HepG2 (cell line): Measurements from ENCODE around the gene LOXL3. TPM values are rescaled to one million over a fixed set of nuclear protein-coding genes. Genes with fewer than 3 reads are reported as not detected.

ENCODE experiments used
- ATRX ChIP-seq: sonication (generic); formaldehyde crosslinking; IDR thresholded peaks from 2 replicates; pipeline ENCODE4 v1.4.0; 2020; ENCODE audit warnings: missing genetic modification reagents, borderline replicate concordance
- FOXC1 ChIP-seq: sonication (generic); formaldehyde crosslinking; IDR thresholded peaks from 2 replicates; pipeline ENCODE4 v1.8.0; 2022; ENCODE audit warnings: mild to moderate bottlenecking, missing genetic modification reagents, borderline replicate concordance
- HNRNPK ChIP-seq: fragments of 200-400 bp; formaldehyde crosslinking; IDR thresholded peaks from 2 replicates; pipeline ENCODE4 v1.6.1; 2018; ENCODE audit warnings: low read length, low read depth, moderate library complexity, mild to moderate bottlenecking; ENCODE audit not compliant: poor library complexity, severe bottlenecking
- NPAS2 ChIP-seq: sonication (generic); formaldehyde crosslinking; IDR thresholded peaks from 2 replicates; pipeline ENCODE4 v1.8.0; 2022; ENCODE audit warnings: mild to moderate bottlenecking, missing genetic modification reagents, borderline replicate concordance
- NRL ChIP-seq: sonication (generic); formaldehyde crosslinking; IDR thresholded peaks from 2 replicates; pipeline ENCODE4 v1.5.0; 2020; ENCODE audit warnings: missing genetic modification reagents, mild to moderate bottlenecking, moderate library complexity, borderline replicate concordance
- RFX3 ChIP-seq: IDR thresholded peaks from 2 replicates; pipeline ENCODE4 v1.6.1; 2016; ENCODE audit warnings: missing biosample characterization, missing genetic modification reagents
- SETDB1 ChIP-seq: sonication (generic); formaldehyde crosslinking; IDR thresholded peaks from 2 replicates; pipeline ENCODE4 v1.5.1; 2020; ENCODE audit warnings: missing genetic modification reagents, mild to moderate bottlenecking, borderline replicate concordance
- SMARCE1 ChIP-seq: fragments of 450-650 bp; IDR thresholded peaks from 2 replicates; pipeline ENCODE4 v1.6.1; 2017; ENCODE audit warnings: borderline replicate concordance
- SMC3 ChIP-seq: IDR thresholded peaks from 2 replicates; pipeline ENCODE4 v1.6.1; 2011; ENCODE audit warnings: low read length, improper control_type of control experiment
- SP1 ChIP-seq, 2 experiments: fragments of 450-650 bp in 1 of 2; sonication (generic) in 1 of 2; formaldehyde crosslinking in 1 of 2; IDR thresholded peaks; 2 replicates each; pipeline versions ENCODE4 v1.4.0 to v1.6.1; 2016 to 2020; ENCODE audit warnings: missing genetic modification reagents in 1 of 2
- TBP ChIP-seq: sonication (generic); formaldehyde crosslinking; IDR thresholded peaks from 2 replicates; pipeline ENCODE4 v1.5.0; 2020; ENCODE audit warnings: missing genetic modification reagents
- polyA plus RNA-seq, 8 experiments: library from polyadenylated mRNA; depleted of rRNA in 3 of 8; stranded (reverse) in 7 of 8; unstranded in 1 of 8; fragments of >200 nt; fragmentation: Illumina TruSeq in 4 of 8; extraction: Trizol in 4 of 8; gene quantifications; 2 replicates each; pipeline versions ENCODE4 v1.2.1 to v1.2.3, GENCODE V29; 2011 to 2016; ENCODE audit warnings: low read depth in 4 of 8, missing spikeins in 1 of 8, mixed read lengths in 1 of 8; ENCODE audit not compliant: insufficient read depth in 1 of 8
- total RNA-seq, 5 experiments: library from RNA; depleted of rRNA; stranded (reverse); fragments of >200 nt; fragmentation: Illumina TruSeq; extraction: Trizol; gene quantifications; 2 replicates each; pipeline ENCODE4 v1.2.3, GENCODE V29; 2016; ENCODE audit warnings: low read depth in 1 of 5
- TF ChIP-seq, protein P1 (sequence below): IDR thresholded peaks from 2 replicates; pipeline ENCODE4 v1.6.1; 2016
- TF ChIP-seq, protein P2 (sequence below): sonication (generic); formaldehyde crosslinking; IDR thresholded peaks from 2 replicates; pipeline ENCODE4 v1.5.0; 2020; ENCODE audit warnings: missing genetic modification reagents
- TF ChIP-seq, protein P3 (sequence below): sonication (generic); formaldehyde crosslinking; IDR thresholded peaks from 2 replicates; pipeline ENCODE4 v1.5.0; 2020; ENCODE audit warnings: missing genetic modification reagents, mild to moderate bottlenecking, borderline replicate concordance
- TF ChIP-seq, protein P4 (sequence below): sonication (generic); formaldehyde crosslinking; IDR thresholded peaks from 2 replicates; pipeline ENCODE4 v1.8.0; 2022; ENCODE audit warnings: mild to moderate bottlenecking, missing genetic modification reagents; ENCODE audit not compliant: insufficient replicate concordance
- TF ChIP-seq, protein P5 (sequence below): sonication (generic); formaldehyde crosslinking; IDR thresholded peaks from 2 replicates; pipeline ENCODE4 v1.4.0; 2020; ENCODE audit warnings: missing genetic modification reagents
- TF ChIP-seq, protein P6 (sequence below): sonication (generic); formaldehyde crosslinking; IDR thresholded peaks from 2 replicates; pipeline ENCODE4 v1.4.0; 2020; ENCODE audit warnings: missing genetic modification reagents
- TF ChIP-seq, protein P7 (sequence below): sonication (generic); formaldehyde crosslinking; IDR thresholded peaks from 2 replicates; pipeline ENCODE4 v1.5.0; 2020; ENCODE audit warnings: mild to moderate bottlenecking, low read depth, missing genetic modification reagents, borderline replicate concordance

Gene LOXL3
- total and polyA plus RNA-seq, 2 of the 13 experiments (the other 11 are each of a cell fraction or from before 2014, with no cell fraction given) = 0.55 to 6.5 TPM

DNA sequence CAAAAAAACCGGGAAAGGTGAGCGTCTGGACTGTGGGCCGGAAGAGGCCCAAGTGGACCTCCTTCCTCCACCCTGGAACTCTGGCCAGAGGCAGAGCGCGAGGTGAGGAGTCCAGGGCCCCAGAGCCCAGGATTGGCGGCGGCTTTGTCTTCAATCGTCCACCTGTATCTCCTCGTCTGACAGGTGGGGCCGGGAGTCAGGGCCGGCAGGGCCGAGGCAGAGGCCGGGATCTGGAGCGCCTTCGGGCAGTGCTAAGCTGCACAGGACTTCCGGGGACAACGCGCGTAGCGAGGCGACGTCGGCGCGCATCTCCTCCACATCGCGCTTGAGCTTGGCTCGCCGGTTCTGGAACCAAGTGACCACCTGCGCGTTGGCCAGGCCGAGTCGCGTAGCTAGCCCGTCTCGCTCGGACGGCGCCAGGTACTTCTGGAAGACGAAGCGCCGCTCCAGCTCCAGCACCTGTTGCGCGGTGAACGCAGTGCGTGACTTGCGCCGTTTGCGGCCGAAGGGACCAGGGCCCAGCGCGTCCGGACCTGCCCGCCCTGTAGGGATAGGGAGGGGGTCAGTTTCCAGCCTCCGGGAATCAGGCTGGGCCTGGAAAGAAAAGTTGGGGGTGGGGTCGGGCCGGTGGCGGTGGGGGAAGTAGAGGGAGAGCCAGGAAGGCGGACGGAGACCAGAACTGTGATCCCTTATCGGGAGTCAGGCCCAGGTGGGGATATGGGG, 55.8 kb downstream of the LOXL3 start (continued):
- TF ChIP-seq SETDB1 = no peak
- TF ChIP-seq, protein P1, sequence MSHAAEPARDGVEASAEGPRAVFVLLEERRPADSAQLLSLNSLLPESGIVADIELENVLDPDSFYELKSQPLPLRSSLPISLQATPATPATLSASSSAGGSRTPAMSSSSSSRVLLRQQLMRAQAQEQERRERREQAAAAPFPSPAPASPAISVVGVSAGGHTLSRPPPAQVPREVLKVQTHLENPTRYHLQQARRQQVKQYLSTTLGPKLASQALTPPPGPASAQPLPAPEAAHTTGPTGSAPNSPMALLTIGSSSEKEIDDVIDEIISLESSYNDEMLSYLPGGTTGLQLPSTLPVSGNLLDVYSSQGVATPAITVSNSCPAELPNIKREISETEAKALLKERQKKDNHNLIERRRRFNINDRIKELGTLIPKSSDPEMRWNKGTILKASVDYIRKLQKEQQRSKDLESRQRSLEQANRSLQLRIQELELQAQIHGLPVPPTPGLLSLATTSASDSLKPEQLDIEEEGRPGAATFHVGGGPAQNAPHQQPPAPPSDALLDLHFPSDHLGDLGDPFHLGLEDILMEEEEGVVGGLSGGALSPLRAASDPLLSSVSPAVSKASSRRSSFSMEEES (CRISPR knock-in tag) = no peak
- TF ChIP-seq FOXC1 (CRISPR knock-in tag) = peak; percentile 24; the same call in 1 of the 2 replicates
- TF ChIP-seq, protein P2, sequence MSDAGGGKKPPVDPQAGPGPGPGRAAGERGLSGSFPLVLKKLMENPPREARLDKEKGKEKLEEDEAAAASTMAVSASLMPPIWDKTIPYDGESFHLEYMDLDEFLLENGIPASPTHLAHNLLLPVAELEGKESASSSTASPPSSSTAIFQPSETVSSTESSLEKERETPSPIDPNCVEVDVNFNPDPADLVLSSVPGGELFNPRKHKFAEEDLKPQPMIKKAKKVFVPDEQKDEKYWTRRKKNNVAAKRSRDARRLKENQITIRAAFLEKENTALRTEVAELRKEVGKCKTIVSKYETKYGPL = no peak
- no peak for TF ChIP-seq SMC3
- TF ChIP-seq, protein P3, sequence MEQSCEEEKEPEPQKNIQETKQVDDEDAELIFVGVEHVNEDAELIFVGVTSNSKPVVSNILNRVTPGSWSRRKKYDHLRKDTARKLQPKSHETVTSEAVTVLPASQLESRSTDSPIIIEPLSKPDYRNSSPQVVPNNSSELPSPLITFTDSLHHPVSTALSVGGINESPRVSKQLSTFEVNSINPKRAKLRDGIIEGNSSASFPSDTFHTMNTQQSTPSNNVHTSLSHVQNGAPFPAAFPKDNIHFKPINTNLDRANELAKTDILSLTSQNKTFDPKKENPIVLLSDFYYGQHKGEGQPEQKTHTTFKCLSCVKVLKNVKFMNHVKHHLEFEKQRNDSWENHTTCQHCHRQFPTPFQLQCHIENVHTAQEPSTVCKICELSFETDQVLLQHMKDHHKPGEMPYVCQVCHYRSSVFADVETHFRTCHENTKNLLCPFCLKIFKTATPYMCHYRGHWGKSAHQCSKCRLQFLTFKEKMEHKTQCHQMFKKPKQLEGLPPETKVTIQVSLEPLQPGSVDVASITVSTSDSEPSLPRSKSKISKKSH (CRISPR knock-in tag) = no peak; the same call in 1 of the 2 replicates
- no peak for TF ChIP-seq RFX3 (CRISPR knock-in tag)
- peak; percentile 68 for TF ChIP-seq NRL
- TF ChIP-seq, protein P4, sequence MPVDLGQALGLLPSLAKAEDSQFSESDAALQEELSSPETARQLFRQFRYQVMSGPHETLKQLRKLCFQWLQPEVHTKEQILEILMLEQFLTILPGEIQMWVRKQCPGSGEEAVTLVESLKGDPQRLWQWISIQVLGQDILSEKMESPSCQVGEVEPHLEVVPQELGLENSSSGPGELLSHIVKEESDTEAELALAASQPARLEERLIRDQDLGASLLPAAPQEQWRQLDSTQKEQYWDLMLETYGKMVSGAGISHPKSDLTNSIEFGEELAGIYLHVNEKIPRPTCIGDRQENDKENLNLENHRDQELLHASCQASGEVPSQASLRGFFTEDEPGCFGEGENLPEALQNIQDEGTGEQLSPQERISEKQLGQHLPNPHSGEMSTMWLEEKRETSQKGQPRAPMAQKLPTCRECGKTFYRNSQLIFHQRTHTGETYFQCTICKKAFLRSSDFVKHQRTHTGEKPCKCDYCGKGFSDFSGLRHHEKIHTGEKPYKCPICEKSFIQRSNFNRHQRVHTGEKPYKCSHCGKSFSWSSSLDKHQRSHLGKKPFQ = peak; percentile 45
- TF ChIP-seq, protein P5, sequence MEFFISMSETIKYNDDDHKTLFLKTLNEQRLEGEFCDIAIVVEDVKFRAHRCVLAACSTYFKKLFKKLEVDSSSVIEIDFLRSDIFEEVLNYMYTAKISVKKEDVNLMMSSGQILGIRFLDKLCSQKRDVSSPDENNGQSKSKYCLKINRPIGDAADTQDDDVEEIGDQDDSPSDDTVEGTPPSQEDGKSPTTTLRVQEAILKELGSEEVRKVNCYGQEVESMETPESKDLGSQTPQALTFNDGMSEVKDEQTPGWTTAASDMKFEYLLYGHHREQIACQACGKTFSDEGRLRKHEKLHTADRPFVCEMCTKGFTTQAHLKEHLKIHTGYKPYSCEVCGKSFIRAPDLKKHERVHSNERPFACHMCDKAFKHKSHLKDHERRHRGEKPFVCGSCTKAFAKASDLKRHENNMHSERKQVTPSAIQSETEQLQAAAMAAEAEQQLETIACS = no peak
- no peak for TF ChIP-seq HNRNPK
- no peak for TF ChIP-seq TBP (CRISPR knock-in tag)
- TF ChIP-seq SP1 (IDR thresholded peaks at IDR 0.05) = no peak
- no peak for TF ChIP-seq SP1 (CRISPR knock-in tag; IDR thresholded peaks at IDR 0.05)
- TF ChIP-seq, protein P6, sequence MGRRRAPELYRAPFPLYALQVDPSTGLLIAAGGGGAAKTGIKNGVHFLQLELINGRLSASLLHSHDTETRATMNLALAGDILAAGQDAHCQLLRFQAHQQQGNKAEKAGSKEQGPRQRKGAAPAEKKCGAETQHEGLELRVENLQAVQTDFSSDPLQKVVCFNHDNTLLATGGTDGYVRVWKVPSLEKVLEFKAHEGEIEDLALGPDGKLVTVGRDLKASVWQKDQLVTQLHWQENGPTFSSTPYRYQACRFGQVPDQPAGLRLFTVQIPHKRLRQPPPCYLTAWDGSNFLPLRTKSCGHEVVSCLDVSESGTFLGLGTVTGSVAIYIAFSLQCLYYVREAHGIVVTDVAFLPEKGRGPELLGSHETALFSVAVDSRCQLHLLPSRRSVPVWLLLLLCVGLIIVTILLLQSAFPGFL = 0 out of 2 replicates have a peak, but pooled peaks have one; percentile 64
- no peak for TF ChIP-seq NPAS2
- 0 out of 2 replicates have a peak, but pooled peaks have one; percentile 12 for TF ChIP-seq ATRX (CRISPR knock-in tag)
- no peak for TF ChIP-seq SMARCE1
- TF ChIP-seq, protein P7, sequence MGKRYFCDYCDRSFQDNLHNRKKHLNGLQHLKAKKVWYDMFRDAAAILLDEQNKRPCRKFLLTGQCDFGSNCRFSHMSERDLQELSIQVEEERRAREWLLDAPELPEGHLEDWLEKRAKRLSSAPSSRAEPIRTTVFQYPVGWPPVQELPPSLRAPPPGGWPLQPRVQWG (CRISPR knock-in tag) = no peak
